Thoracic aorta (tissue), 2 donors: ENCODE measurements around the gene MYLK. TPM values are rescaled to one million over a fixed set of nuclear protein-coding genes. Genes with fewer than 3 reads are reported as not detected.
A peak's percentile ranks its signal among the peaks of the same experiment; 100 is the strongest.
"Not testable (repeated sequence)": the region's sequence is repeated elsewhere in the genome, so short reads cannot be mapped to it uniquely, and the experiment has no call there.

ENCODE experiments used
- ATAC-seq: fragments of 150-250 bp; one replicate; pipeline ENCODE4 v1.8.0; 2017; ENCODE audit warnings: low read depth; ENCODE audit not compliant: insufficient number of reproducible peaks, low FRiP score
- DNase-seq: peaks from one replicate; pipeline ENCODE4 v3.0.0-alpha.2; 2020; ENCODE audit warnings: low spot score
- H3K27ac ChIP-seq, 2 donors: fragments of 200-600 bp; sonication (generic); 1 replicate in 1 of 2; 2 replicates in 1 of 2; pipeline ENCODE4 v1.5.1; 2016; ENCODE audit warnings: mild to moderate bottlenecking in 2 of 2, moderate library complexity in 2 of 2
- H3K27me3 ChIP-seq: fragments of 200-600 bp; sonication (generic); replicated peaks from 2 replicates; pipeline ENCODE4 v1.6.0; 2016; ENCODE audit warnings: mild to moderate bottlenecking; ENCODE audit not compliant: insufficient read depth
- H3K36me3 ChIP-seq: fragments of 200-600 bp; sonication (generic); one replicate; pipeline ENCODE4 v1.5.1; 2016
- H3K4me1 ChIP-seq, 2 donors: fragments of 200-600 bp; sonication (generic); 1 replicate in 1 of 2; 2 replicates in 1 of 2; pipeline versions ENCODE4 v1.5.1 to v1.6.0; 2016; ENCODE audit warnings: low read depth in 2 of 2, mild to moderate bottlenecking in 1 of 2; ENCODE audit not compliant: control insufficient read depth in 1 of 2
- H3K4me3 ChIP-seq: fragments of 200-600 bp; sonication (generic); 2 replicates; pipeline ENCODE4 v1.5.1; 2016; ENCODE audit warnings: mild to moderate bottlenecking
- H3K9me3 ChIP-seq: fragments of 200-600 bp; sonication (generic); 2 replicates; pipeline ENCODE4 v1.5.1; 2016
- total RNA-seq, 2 donors: library from RNA; depleted of rRNA; stranded (reverse); fragments of >200 nt; gene quantifications; one replicate each; pipeline versions ENCODE4 v1.1.0 to v1.2.3, GENCODE V29; 2016
- TF ChIP-seq, protein P1 (sequence below): fragments of 200-600 bp; sonication (generic); IDR thresholded peaks from one replicate; pipeline ENCODE4 v1.5.1; 2019; ENCODE audit warnings: antibody characterized with exemption

MYLK gene
- total RNA-seq, 2 donors from 2014 or later, result 483 to 563 TPM

DNA sequence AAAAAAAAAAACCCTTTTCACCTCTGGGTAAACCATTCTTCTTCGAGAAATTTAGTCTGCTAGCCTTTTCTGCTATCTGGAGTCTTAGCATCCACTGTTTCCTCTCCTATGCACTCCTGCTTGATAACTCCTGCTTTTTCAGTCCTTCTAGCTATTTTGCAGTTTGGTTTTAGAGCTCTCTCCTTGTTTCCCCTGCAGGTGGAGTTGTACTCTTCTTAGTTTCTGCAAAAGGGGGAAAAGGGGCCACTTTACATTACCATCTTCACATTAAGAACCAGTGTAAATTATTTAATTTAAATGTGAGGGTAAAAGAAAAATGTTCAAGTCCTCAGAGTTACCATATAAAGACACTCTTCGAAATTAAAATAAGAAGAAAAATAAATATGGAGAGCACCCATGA, 23.6 kb upstream of the MYLK start:
- Histone ChIP-seq H3K9me3 (no peaks in the 10 kb centered on the region), H3K4me1 (peaks cover 7 to 48% of the 10 kb centered on the region in 2 donors), H3K27me3 (no peaks in the 10 kb centered on the region), H3K36me3 (no peaks in the 10 kb centered on the region), H3K4me3 (no peak overlapping the region), H3K27ac (peak overlapping the region; percentile 86 to 90)
- TF ChIP-seq, protein P1, sequence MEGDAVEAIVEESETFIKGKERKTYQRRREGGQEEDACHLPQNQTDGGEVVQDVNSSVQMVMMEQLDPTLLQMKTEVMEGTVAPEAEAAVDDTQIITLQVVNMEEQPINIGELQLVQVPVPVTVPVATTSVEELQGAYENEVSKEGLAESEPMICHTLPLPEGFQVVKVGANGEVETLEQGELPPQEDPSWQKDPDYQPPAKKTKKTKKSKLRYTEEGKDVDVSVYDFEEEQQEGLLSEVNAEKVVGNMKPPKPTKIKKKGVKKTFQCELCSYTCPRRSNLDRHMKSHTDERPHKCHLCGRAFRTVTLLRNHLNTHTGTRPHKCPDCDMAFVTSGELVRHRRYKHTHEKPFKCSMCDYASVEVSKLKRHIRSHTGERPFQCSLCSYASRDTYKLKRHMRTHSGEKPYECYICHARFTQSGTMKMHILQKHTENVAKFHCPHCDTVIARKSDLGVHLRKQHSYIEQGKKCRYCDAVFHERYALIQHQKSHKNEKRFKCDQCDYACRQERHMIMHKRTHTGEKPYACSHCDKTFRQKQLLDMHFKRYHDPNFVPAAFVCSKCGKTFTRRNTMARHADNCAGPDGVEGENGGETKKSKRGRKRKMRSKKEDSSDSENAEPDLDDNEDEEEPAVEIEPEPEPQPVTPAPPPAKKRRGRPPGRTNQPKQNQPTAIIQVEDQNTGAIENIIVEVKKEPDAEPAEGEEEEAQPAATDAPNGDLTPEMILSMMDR, result no peak
- DNase-seq, result no peak
- ATAC-seq, result no peak

DNA sequence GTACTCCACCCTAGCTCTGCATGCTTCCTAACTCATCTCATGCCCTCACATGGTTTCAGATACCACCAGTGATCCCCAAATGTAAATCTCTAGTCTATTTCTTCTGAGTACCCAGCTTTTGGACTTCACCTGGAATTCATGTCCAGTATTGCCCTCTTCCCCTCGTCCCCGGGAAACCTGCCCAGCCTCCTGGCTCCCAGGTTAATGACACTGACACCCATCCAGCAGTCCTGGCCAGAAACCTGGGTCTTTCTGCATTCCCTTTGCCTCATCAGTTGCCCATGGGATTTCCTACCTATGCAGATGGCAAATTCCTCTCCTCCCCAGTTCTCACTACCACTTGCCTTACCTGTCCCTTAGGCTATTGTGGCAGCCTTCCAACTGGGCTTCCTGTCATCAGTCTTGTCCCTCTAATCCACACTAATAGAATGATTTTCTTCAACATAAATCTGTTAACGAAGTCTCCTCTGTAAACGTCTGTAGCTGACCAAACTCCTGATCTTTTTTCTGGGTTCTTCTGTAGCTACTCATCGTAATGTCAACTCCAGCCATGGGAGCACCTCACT, 15.3 kb upstream of the MYLK start:
- no peak overlapping the region for H3K27ac ChIP-seq
- TF ChIP-seq, protein P1, result no peak
- ATAC-seq (no peak), DNase-seq (no peak)
- no peaks in the 10 kb centered on the region for H3K9me3 ChIP-seq
- H3K27me3 ChIP-seq, result no peaks in the 10 kb centered on the region
- H3K4me3 ChIP-seq, result no peak overlapping the region
- peaks cover 0 to 12% of the 10 kb centered on the region in 2 donors for H3K4me1 ChIP-seq
- H3K36me3 ChIP-seq, result no peaks in the 10 kb centered on the region

DNA sequence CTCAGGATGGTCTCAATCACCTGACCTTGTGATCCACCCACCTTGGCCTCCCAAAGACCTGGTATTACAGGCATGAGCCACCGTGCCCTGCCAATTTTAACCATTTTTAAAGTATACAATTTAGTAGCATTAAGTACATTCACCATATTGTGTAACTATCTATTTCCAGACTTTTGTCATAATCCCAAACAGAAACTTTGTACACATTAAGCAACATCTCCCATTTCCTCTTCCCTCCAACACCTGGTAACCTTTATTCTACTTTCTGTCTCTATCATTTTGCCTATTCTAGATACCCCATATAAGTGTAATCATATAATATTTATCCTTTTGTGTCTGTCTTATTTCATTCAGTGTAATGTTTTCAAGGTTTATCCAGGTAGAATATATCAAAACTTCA, 8.9 kb upstream of the MYLK start:
- TF ChIP-seq, protein P1, result no peak
- H3K27ac ChIP-seq, result no peak overlapping the region
- H3K9me3 ChIP-seq, result no peaks in the 10 kb centered on the region
- no peak overlapping the region for H3K4me3 ChIP-seq
- no peaks in the 10 kb centered on the region for H3K27me3 ChIP-seq
- no peaks in the 10 kb centered on the region for H3K36me3 ChIP-seq
- H3K4me1 ChIP-seq, result no peaks in the 10 kb centered on the region
- ATAC-seq (no peak), DNase-seq (no peak)

DNA sequence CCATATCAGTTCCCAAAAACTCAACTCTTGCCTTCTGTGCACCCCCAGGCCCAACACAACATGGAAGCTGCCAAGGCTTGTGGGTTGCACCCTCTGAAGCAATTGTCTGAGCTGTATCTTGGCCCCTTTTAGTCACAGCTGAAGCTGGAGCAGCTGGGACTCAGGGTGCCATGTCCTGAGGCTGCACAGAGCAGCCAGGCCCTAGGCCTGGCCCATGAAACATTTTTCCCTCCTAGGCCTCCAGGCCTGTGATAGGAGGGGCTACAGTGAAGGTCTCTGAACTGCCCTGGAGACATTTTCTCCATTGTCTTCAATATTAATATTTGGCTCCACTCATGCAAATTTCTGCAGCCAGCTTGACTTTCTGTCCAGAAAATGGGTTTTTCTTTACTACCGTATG, 8.1 kb upstream of the MYLK start:
- H3K4me1 ChIP-seq, result no peaks in the 10 kb centered on the region

DNA sequence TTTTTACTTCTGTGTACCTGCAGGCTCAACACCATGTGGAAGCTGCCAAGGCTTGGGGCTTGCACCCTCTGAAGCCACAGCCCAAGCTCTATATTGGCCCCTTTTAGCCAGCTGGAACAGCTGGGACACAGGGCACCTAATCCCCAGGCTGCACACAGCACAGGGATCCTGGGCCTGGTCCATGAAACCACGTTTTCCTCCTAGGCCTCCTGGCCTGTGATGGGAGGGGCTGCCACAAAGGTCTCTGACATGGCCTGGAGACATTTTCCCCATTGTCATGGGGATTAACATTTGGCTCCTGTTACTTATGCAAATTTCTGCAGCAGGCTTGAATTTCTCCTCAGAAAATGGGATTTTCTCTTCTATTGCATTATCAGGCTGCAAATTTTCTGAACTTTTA, 6.9 kb upstream of the MYLK start:
- H3K4me3 ChIP-seq, H3K9me3 ChIP-seq, H3K27me3 ChIP-seq, DNase-seq, H3K36me3 ChIP-seq, H3K27ac ChIP-seq, H3K4me1 ChIP-seq, ATAC-seq: not testable (repeated sequence)

More for the DNA sequence above, 8.1 kb upstream of the MYLK start:
- H3K9me3 ChIP-seq, result no peaks in the 10 kb centered on the region
- ATAC-seq (no peak), DNase-seq (no peak)
- H3K4me3 ChIP-seq, result no peak overlapping the region
- H3K27ac ChIP-seq, result no peak overlapping the region
- TF ChIP-seq, protein P1, result no peak
- no peaks in the 10 kb centered on the region for H3K27me3 ChIP-seq
- H3K36me3 ChIP-seq, result no peaks in the 10 kb centered on the region

DNA sequence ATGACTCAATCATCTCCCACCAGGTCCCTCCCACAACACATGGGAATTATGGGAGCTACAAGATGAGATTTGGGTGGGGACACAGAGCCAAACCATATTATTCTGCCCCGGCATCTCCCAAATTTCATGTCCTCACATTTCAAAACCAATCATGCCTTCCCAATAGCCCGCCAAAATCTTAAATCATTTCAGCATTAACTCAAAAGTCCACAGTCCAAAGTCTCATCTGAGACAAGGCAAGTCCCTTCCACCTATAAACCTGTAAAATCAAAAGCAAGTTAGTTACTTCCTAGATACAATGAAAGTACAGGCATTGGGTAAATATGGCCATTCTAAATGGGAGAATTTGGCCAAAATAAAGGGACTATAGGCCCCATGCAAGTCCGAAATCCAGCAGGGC, 6.0 kb upstream of the MYLK start:
- H3K4me1 ChIP-seq, DNase-seq, H3K27ac ChIP-seq, H3K36me3 ChIP-seq, H3K9me3 ChIP-seq, H3K27me3 ChIP-seq, H3K4me3 ChIP-seq, ATAC-seq: not testable (repeated sequence)
